ENCODE results near the gene ATP13A5. TPM values are rescaled to one million over a fixed set of nuclear protein-coding genes. Genes with fewer than 3 reads are reported as not detected.
A peak's percentile ranks its signal among the peaks of the same experiment; 100 is the strongest.

ATP13A5 gene
- total RNA-seq, 1 donor from 2014 or later: not detected

- Histone ChIP-seq H3K4me3 (ENCODE audit: insufficient read depth, low read depth, low read length) (no peak overlapping the region), H2AFZ (ENCODE audit: low read depth, low read length) (no peak overlapping the region), H3K4me1 (ENCODE audit: insufficient read depth, low read length) (no peaks in the 10 kb centered on the region), H3K4me2 (ENCODE audit: low read length) (no peak overlapping the region), H3K9me3 (ENCODE audit: insufficient read depth, low read depth, low read length) (no peaks in the 10 kb centered on the region), H3K9ac (ENCODE audit: low read length) (no peak overlapping the region), H3K79me2 (ENCODE audit: insufficient read depth, low read length) (no peaks in the 10 kb centered on the region), H3K27ac (ENCODE audit: low read depth, low read length) (no peak overlapping the region), H3K27me3 (ENCODE audit: insufficient read depth, low read length) (no peaks in the 10 kb centered on the region), H3K36me3 (ENCODE audit: insufficient read depth, low read length) (no peaks in the 10 kb centered on the region), H4K20me1 (ENCODE audit: insufficient read depth, low read length) (no peaks in the 10 kb centered on the region)
- no peak overlapping the region for H3K4me3 Mint-ChIP-seq (ENCODE audit: unreplicated experiment)
- no peak overlapping the region for H3K27ac Mint-ChIP-seq (ENCODE audit: unreplicated experiment)
- FAIRE-seq: no peak
- no peak for TF ChIP-seq CTCF (IDR thresholded peaks at IDR 0.05; ENCODE audit: insufficient read depth, low read depth, low read length)
- H3K4me1 Mint-ChIP-seq (ENCODE audit: low read depth, unreplicated experiment): no peaks in the 10 kb centered on the region
- no peak for DNase-seq (ENCODE audit: low read depth)
- no peaks in the 10 kb centered on the region for H3K27me3 Mint-ChIP-seq (ENCODE audit: low read depth, unreplicated experiment)
- H3K36me3 Mint-ChIP-seq (ENCODE audit: low read depth, unreplicated experiment): peaks cover 7% of the 10 kb centered on the region
- peaks cover 30% of the 10 kb centered on the region for H3K9me3 Mint-ChIP-seq (ENCODE audit: unreplicated experiment)
Measured at GRCh38 chr3:193248848-193249468, 129.6 kb downstream of the ATP13A5 start.

DNA sequence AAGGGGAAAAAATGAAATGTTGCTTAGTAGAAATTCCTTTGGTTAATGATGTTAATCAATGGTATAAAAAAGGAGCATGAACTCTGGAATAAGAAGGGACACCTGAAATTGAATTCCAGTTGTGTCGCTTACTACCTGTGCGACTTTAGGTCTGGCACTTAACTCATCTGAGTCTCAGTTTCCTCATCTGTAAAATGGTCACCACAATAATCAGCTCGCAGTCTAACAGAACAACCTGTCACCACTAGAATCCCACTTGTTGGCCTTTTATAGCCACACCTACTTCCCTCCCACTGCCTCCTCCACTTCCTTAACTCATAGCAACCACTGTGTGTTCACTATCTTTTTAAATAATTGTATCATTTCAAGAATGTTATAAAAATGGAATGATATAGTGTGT lies 135.0 kb downstream of the ATP13A5 start:
- no peak overlapping the region for H3K4me3 Mint-ChIP-seq (ENCODE audit: unreplicated experiment)
- no peak overlapping the region for H3K4me3 ChIP-seq (ENCODE audit: insufficient read depth, low read depth, low read length)
- H3K27ac Mint-ChIP-seq (ENCODE audit: unreplicated experiment): no peak overlapping the region
- no peaks in the 10 kb centered on the region for H3K36me3 Mint-ChIP-seq (ENCODE audit: low read depth, unreplicated experiment)
- H3K36me3 ChIP-seq (ENCODE audit: insufficient read depth, low read length): no peaks in the 10 kb centered on the region
- H3K4me1 Mint-ChIP-seq (ENCODE audit: low read depth, unreplicated experiment): peaks cover 6% of the 10 kb centered on the region
- H3K4me1 ChIP-seq (ENCODE audit: insufficient read depth, low read length): peaks cover 13% of the 10 kb centered on the region
- DNase-seq (ENCODE audit: low read depth): no peak
- no peaks in the 10 kb centered on the region for H3K79me2 ChIP-seq (ENCODE audit: insufficient read depth, low read length)
- no peak overlapping the region for H3K4me2 ChIP-seq (ENCODE audit: low read length)
- no peak overlapping the region for H3K9ac ChIP-seq (ENCODE audit: low read length)
- no peak for TF ChIP-seq CTCF (IDR thresholded peaks at IDR 0.05; ENCODE audit: insufficient read depth, low read depth, low read length)
- H3K9me3 Mint-ChIP-seq (ENCODE audit: unreplicated experiment): peaks cover 16% of the 10 kb centered on the region
- H2AFZ ChIP-seq (ENCODE audit: low read depth, low read length): no peak overlapping the region
- no peak for FAIRE-seq
- H3K9me3 ChIP-seq (ENCODE audit: insufficient read depth, low read depth, low read length): no peaks in the 10 kb centered on the region
- no peaks in the 10 kb centered on the region for H3K27me3 ChIP-seq (ENCODE audit: insufficient read depth, low read length)
- H3K27me3 Mint-ChIP-seq (ENCODE audit: low read depth, unreplicated experiment): no peaks in the 10 kb centered on the region
- H4K20me1 ChIP-seq (ENCODE audit: insufficient read depth, low read length): no peaks in the 10 kb centered on the region
- H3K27ac ChIP-seq (ENCODE audit: low read depth, low read length): no peak overlapping the region

GRCh38 chr3:193241716-193242115 lies 136.8 kb downstream of the ATP13A5 start:
- H3K36me3 ChIP-seq (ENCODE audit: insufficient read depth, low read length): no peaks in the 10 kb centered on the region
- H2AFZ ChIP-seq (ENCODE audit: low read depth, low read length): peak overlapping the region; percentile 96
- H4K20me1 ChIP-seq (ENCODE audit: insufficient read depth, low read length): no peaks in the 10 kb centered on the region
- TF ChIP-seq CTCF (IDR thresholded peaks at IDR 0.05; ENCODE audit: insufficient read depth, low read depth, low read length): no peak
- TF ChIP-seq EZH2 (IDR thresholded peaks at IDR 0.05; ENCODE audit: insufficient read depth, low read length): no peak
- peaks cover 4% of the 10 kb centered on the region for H3K9me3 Mint-ChIP-seq (ENCODE audit: unreplicated experiment)
- H3K36me3 Mint-ChIP-seq (ENCODE audit: low read depth, unreplicated experiment): no peaks in the 10 kb centered on the region
- no peak for FAIRE-seq
- no peaks in the 10 kb centered on the region for H3K27me3 ChIP-seq (ENCODE audit: insufficient read depth, low read length)
- H3K4me3 Mint-ChIP-seq (ENCODE audit: unreplicated experiment): peak overlapping the region; percentile 88
- no peaks in the 10 kb centered on the region for H3K27me3 Mint-ChIP-seq (ENCODE audit: low read depth, unreplicated experiment)
- H3K4me2 ChIP-seq (ENCODE audit: low read length): peak overlapping the region; percentile 94
- peak overlapping the region; percentile 84 for H3K9ac ChIP-seq (ENCODE audit: low read length)
- no peaks in the 10 kb centered on the region for H3K79me2 ChIP-seq (ENCODE audit: insufficient read depth, low read length)
- peaks cover 6% of the 10 kb centered on the region for H3K4me1 Mint-ChIP-seq (ENCODE audit: low read depth, unreplicated experiment)
- peak overlapping the region; percentile 60 for H3K27ac ChIP-seq (ENCODE audit: low read depth, low read length)
- peak overlapping the region; percentile 85 for H3K27ac Mint-ChIP-seq (ENCODE audit: unreplicated experiment)
- DNase-seq (ENCODE audit: low read depth): peak; percentile 16
- H3K4me1 ChIP-seq (ENCODE audit: insufficient read depth, low read length): peaks cover 13% of the 10 kb centered on the region
- no peaks in the 10 kb centered on the region for H3K9me3 ChIP-seq (ENCODE audit: insufficient read depth, low read depth, low read length)
- H3K4me3 ChIP-seq (ENCODE audit: insufficient read depth, low read depth, low read length): peak overlapping the region; percentile 76

Measured in astrocyte (in vitro differentiated cells and primary cell).